ENCODE results near the gene IFT81. TPM values are rescaled to one million over a fixed set of nuclear protein-coding genes. Genes with fewer than 3 reads are reported as not detected.
A peak's percentile ranks its signal among the peaks of the same experiment; 100 is the strongest.

The IFT81 gene
- total and polyA plus RNA-seq, 2 of the 13 experiments (the other 11 are each of a cell fraction or from before 2014, with no cell fraction given), result 4.2 to 13.0 TPM

GRCh38 chr12:110123919-110124268 is 263 bp upstream of the IFT81 start (continued):
- no peak for TF ChIP-seq PAXIP1 (CRISPR knock-in tag; conservative IDR thresholded peaks at IDR 0.05)
- peak; percentile 24; the same call in 1 of the 2 replicates for TF ChIP-seq HDAC2 (CRISPR knock-in tag; IDR thresholded peaks at IDR 0.05)
- TF ChIP-seq ZNF205 (CRISPR knock-in tag; IDR thresholded peaks at IDR 0.05), result no peak
- TF ChIP-seq CCDC6 (CRISPR knock-in tag; IDR thresholded peaks at IDR 0.05), result no peak
- no peak for TF ChIP-seq CHD2 (IDR thresholded peaks at IDR 0.05; ENCODE audit: low read depth, low read length)
- 0 out of 2 replicates have a peak, but pooled peaks have one; percentile 11 for TF ChIP-seq ZNF280D (CRISPR knock-in tag; IDR thresholded peaks at IDR 0.05)
- no peak for TF ChIP-seq GATA4 (IDR thresholded peaks at IDR 0.05; ENCODE audit: borderline replicate concordance, low read depth)

Data from HepG2 (cell line).